Thoracic aorta (tissue), 2 donors: ENCODE measurements around the gene NWD2. TPM values are rescaled to one million over a fixed set of nuclear protein-coding genes. Genes with fewer than 3 reads are reported as not detected.
A peak's percentile ranks its signal among the peaks of the same experiment; 100 is the strongest.

Source experiments
- ATAC-seq: fragments of 150-250 bp; one replicate; pipeline ENCODE4 v1.8.0; 2017; ENCODE audit warnings: low read depth; ENCODE audit not compliant: insufficient number of reproducible peaks, low FRiP score
- DNase-seq: peaks from one replicate; pipeline ENCODE4 v3.0.0-alpha.2; 2020; ENCODE audit warnings: low spot score
- H3K27ac ChIP-seq, 2 donors: fragments of 200-600 bp; sonication (generic); 1 replicate in 1 of 2; 2 replicates in 1 of 2; pipeline ENCODE4 v1.5.1; 2016; ENCODE audit warnings: mild to moderate bottlenecking in 2 of 2, moderate library complexity in 2 of 2
- H3K27me3 ChIP-seq: fragments of 200-600 bp; sonication (generic); replicated peaks from 2 replicates; pipeline ENCODE4 v1.6.0; 2016; ENCODE audit warnings: mild to moderate bottlenecking; ENCODE audit not compliant: insufficient read depth
- H3K36me3 ChIP-seq: fragments of 200-600 bp; sonication (generic); one replicate; pipeline ENCODE4 v1.5.1; 2016
- H3K4me1 ChIP-seq, 2 donors: fragments of 200-600 bp; sonication (generic); 1 replicate in 1 of 2; 2 replicates in 1 of 2; pipeline versions ENCODE4 v1.5.1 to v1.6.0; 2016; ENCODE audit warnings: low read depth in 2 of 2, mild to moderate bottlenecking in 1 of 2; ENCODE audit not compliant: control insufficient read depth in 1 of 2
- H3K4me3 ChIP-seq: fragments of 200-600 bp; sonication (generic); 2 replicates; pipeline ENCODE4 v1.5.1; 2016; ENCODE audit warnings: mild to moderate bottlenecking
- H3K9me3 ChIP-seq: fragments of 200-600 bp; sonication (generic); 2 replicates; pipeline ENCODE4 v1.5.1; 2016
- total RNA-seq, 2 donors: library from RNA; depleted of rRNA; stranded (reverse); fragments of >200 nt; gene quantifications; one replicate each; pipeline versions ENCODE4 v1.1.0 to v1.2.3, GENCODE V29; 2016
- TF ChIP-seq, protein P1 (sequence below): fragments of 200-600 bp; sonication (generic); IDR thresholded peaks from one replicate; pipeline ENCODE4 v1.5.1; 2019; ENCODE audit warnings: antibody characterized with exemption

Gene NWD2
- total RNA-seq, 2 donors from 2014 or later: not detected

DNA sequence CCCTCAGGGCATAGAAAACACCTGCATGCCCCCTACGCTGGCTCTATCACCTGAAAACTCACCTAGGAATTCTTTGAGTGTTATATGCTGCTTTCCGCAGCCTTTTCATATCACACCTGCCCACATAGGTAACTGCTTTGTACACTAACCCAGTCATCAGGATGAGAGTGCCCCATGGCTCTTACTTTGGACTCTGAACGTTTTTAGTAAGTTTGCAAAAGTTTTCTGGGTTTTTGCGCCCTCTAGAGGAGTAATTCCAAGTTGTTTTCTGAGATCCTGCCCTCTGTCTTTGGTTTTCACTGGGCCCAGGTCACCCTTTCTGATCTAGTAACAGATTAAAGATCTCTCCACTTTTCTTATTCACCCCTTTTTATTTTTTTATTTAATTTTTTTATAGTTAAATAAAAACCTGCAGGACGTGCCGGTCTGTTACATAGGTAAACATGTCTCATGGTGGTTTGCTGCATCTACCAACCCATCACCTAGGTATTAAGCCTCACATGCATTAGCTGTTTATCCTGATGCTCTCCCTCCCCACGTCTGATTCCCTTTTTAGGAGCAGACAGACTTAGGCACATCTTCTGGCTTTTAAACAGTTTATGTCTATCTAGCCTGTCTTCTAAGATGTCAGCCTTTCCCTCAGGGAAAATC lies 139.2 kb downstream of the NWD2 start:
- ATAC-seq (no peak), DNase-seq (no peak)
- TF ChIP-seq, protein P1, sequence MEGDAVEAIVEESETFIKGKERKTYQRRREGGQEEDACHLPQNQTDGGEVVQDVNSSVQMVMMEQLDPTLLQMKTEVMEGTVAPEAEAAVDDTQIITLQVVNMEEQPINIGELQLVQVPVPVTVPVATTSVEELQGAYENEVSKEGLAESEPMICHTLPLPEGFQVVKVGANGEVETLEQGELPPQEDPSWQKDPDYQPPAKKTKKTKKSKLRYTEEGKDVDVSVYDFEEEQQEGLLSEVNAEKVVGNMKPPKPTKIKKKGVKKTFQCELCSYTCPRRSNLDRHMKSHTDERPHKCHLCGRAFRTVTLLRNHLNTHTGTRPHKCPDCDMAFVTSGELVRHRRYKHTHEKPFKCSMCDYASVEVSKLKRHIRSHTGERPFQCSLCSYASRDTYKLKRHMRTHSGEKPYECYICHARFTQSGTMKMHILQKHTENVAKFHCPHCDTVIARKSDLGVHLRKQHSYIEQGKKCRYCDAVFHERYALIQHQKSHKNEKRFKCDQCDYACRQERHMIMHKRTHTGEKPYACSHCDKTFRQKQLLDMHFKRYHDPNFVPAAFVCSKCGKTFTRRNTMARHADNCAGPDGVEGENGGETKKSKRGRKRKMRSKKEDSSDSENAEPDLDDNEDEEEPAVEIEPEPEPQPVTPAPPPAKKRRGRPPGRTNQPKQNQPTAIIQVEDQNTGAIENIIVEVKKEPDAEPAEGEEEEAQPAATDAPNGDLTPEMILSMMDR: no peak
- Histone ChIP-seq H3K36me3 (no peaks in the 10 kb centered on the region), H3K27ac (no peak overlapping the region), H3K4me1 (no peaks in the 10 kb centered on the region), H3K9me3 (no peaks in the 10 kb centered on the region), H3K27me3 (no peaks in the 10 kb centered on the region), H3K4me3 (no peak overlapping the region)

DNA sequence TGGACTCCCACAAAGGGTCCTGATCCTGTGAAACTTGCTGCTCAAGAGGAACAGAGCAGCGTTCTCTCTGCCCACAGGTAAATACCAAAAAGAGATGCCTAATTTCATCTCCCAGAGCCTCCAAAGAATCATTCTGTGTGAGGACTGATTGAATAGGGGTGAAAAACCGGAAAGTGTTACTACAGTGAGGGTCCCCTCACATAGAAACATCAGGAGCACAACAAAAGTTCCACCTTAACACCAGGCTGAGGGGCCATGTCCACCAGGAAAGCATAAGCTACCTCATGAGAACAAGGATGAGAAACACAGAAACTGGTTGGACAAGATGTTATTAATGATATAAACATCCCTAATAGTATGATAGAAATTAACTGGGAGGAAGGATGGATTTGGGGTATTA lies 140.9 kb downstream of the NWD2 start:
- Histone ChIP-seq H3K27me3 (no peaks in the 10 kb centered on the region), H3K36me3 (no peaks in the 10 kb centered on the region), H3K27ac (no peak overlapping the region), H3K4me3 (no peak overlapping the region), H3K4me1 (no peaks in the 10 kb centered on the region), H3K9me3 (no peaks in the 10 kb centered on the region)
- ATAC-seq: no peak
- DNase-seq: no peak
- TF ChIP-seq, protein P1: no peak

DNA sequence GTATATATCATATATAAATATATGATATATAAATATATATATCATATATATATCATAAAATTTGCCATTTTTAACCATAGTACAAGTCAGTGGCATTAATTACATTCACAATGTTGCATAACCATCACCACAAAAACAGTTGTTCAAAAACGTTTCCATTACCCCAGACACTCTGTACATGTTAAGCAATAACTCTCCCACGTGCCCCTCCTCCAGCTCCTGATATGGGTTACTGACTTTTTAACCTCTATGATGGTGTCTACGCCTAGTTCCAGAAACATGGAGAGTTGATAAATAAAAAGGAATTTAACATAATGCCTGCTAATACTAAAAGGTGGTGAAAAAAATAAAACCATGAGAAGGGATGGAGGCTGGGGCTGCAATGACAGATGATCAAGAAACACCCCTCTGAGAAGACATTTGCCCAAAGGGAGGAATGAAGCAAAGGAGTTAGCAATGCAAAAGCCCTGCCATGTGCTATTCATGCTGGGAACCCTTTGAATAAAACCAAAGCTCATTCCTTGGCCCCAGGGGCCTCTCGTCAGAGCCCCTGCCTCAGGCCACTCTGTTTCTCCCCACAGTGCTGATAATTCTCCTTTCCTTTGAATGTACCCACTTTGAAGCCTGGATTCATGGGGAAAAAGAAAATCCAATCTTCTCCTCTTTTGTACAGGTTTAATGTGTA lies 144.3 kb downstream of the NWD2 start:
- H3K27me3 ChIP-seq: no peaks in the 10 kb centered on the region
- no peak overlapping the region for H3K4me3 ChIP-seq
- DNase-seq (no peak), ATAC-seq (no peak)
- no peak overlapping the region for H3K27ac ChIP-seq
- no peaks in the 10 kb centered on the region for H3K4me1 ChIP-seq
- H3K36me3 ChIP-seq: no peaks in the 10 kb centered on the region
- TF ChIP-seq, protein P1: no peak
- no peaks in the 10 kb centered on the region for H3K9me3 ChIP-seq

DNA sequence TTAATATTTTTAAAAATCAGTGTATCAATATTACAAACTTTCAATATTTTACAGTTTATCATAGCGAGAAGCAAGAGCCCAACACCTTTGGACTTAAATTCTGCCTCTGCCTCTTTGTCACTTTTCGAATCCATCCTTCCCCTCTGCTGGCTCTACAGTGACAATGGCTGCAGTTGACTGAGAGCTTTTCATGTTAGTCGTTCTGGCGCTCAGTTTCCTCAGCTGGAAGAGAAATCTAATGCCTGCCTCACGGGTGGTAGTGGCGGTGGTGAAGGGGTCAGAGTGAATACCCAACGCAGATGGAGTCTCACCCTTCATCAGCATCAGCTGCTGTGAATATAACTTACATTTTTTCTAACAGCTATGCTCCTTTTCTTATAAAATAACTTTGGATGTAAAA lies 144.8 kb downstream of the NWD2 start:
- TF ChIP-seq, protein P1: no peak
- H3K4me1 ChIP-seq: no peaks in the 10 kb centered on the region
- ATAC-seq: no peak

DNA sequence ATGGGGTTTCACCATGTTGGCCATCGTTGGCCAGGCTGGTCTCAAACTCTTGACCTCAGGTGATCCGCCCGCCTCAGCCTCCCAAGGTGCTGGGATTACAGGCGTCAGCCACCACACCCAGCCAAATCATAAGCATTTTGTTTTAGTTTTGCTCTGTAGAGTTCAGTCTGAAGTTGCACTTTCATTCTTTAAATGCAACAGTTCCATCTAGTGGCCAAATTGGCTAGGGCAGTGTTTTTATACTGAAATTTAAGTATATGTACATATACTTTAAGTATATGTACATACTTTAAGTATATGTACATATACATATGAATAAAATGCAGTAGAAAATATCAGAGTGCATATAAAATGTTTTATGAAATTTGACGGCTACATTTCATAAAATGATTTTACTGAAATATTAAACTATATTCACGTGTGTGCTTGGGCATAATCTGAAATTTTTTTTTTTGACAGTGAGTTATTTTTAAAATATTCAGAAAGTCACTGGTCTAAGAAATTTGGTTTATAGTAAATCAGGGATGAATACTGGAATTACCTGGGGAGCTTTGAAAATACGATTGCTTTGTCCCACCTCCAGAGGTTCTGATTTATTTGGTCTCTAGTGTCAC lies 145.5 kb downstream of the NWD2 start:
- ATAC-seq (no peak), DNase-seq (no peak)
- H3K36me3 ChIP-seq: no peaks in the 10 kb centered on the region
- no peak overlapping the region for H3K4me3 ChIP-seq
- TF ChIP-seq, protein P1: peak; percentile 52
- no peaks in the 10 kb centered on the region for H3K4me1 ChIP-seq
- H3K27ac ChIP-seq: no peak overlapping the region
- H3K9me3 ChIP-seq: no peaks in the 10 kb centered on the region
- H3K27me3 ChIP-seq: no peaks in the 10 kb centered on the region

More for the DNA sequence above, 144.8 kb downstream of the NWD2 start:
- Histone ChIP-seq H3K27ac (no peak overlapping the region), H3K4me3 (no peak overlapping the region), H3K27me3 (no peaks in the 10 kb centered on the region), H3K9me3 (no peaks in the 10 kb centered on the region), H3K36me3 (no peaks in the 10 kb centered on the region)
- no peak for DNase-seq
